ENCODE data around the gene SRRM3.
"Not testable (repeated sequence)": the region's sequence is repeated elsewhere in the genome, so short reads cannot be mapped to it uniquely, and the experiment has no call there.

Gene SRRM3

DNA sequence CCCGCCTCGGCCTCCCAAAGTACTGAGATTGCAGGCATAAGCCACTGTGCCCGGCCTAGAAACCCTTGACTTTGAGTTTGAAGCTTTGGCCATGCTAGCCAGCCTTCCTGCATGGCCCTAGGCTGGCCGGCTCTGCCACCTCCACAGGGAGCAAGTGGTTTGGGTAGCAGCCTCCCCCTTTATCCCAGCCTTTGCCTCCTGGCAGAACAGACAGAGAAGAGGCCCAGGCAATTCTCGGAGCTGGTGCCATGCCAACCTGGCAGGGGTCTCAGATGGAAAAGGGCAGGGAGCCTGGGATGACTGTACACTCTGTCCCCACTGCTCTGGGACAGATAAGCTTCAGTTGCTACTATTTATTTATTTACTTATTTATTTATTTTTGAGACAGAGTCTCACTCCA, 39.4 kb downstream of the SRRM3 start:
- no peaks in the 10 kb centered on the region for H3F3A ChIP-seq (ENCODE audit: control insufficient read depth, insufficient read depth)
- 0 out of 2 replicates have a peak, but pooled peaks cover 8% of the 10 kb centered on the region for H3K27me3 ChIP-seq (ENCODE audit: control insufficient read depth, low read length)
- no peak overlapping the region for H3K27ac ChIP-seq (ENCODE audit: low read depth, low read length)
- H3K36me3 ChIP-seq (ENCODE audit: control insufficient read depth, low read length): no peaks in the 10 kb centered on the region
- no peaks in the 10 kb centered on the region for H3K4me1 ChIP-seq (ENCODE audit: control insufficient read depth, low read length)
- TF ChIP-seq, protein P1, sequence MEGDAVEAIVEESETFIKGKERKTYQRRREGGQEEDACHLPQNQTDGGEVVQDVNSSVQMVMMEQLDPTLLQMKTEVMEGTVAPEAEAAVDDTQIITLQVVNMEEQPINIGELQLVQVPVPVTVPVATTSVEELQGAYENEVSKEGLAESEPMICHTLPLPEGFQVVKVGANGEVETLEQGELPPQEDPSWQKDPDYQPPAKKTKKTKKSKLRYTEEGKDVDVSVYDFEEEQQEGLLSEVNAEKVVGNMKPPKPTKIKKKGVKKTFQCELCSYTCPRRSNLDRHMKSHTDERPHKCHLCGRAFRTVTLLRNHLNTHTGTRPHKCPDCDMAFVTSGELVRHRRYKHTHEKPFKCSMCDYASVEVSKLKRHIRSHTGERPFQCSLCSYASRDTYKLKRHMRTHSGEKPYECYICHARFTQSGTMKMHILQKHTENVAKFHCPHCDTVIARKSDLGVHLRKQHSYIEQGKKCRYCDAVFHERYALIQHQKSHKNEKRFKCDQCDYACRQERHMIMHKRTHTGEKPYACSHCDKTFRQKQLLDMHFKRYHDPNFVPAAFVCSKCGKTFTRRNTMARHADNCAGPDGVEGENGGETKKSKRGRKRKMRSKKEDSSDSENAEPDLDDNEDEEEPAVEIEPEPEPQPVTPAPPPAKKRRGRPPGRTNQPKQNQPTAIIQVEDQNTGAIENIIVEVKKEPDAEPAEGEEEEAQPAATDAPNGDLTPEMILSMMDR (IDR thresholded peaks at IDR 0.05; ENCODE audit: low read depth, low read length, poor library complexity, severe bottlenecking): no peak
- no peak for TF ChIP-seq EZH2phosphoT487 (IDR thresholded peaks at IDR 0.05; ENCODE audit: borderline replicate concordance, low read length)
- no peaks in the 10 kb centered on the region for H3K79me2 ChIP-seq (ENCODE audit: control insufficient read depth, low read length)
- no peaks in the 10 kb centered on the region for H3K9me2 ChIP-seq (replicated peaks; ENCODE audit: control insufficient read depth, low read length)
- no peaks in the 10 kb centered on the region for H3K9me3 ChIP-seq (ENCODE audit: control insufficient read depth, insufficient read depth, low read length)
- no peak overlapping the region for H3K4me3 ChIP-seq (ENCODE audit: low read length)
- no peak overlapping the region for H3K4me2 ChIP-seq (ENCODE audit: low read length)
- 0 out of 2 replicates have a peak, but pooled peaks cover 4% of the 10 kb centered on the region for H4K20me1 ChIP-seq (ENCODE audit: control insufficient read depth, insufficient read depth, low read depth, low read length)

DNA sequence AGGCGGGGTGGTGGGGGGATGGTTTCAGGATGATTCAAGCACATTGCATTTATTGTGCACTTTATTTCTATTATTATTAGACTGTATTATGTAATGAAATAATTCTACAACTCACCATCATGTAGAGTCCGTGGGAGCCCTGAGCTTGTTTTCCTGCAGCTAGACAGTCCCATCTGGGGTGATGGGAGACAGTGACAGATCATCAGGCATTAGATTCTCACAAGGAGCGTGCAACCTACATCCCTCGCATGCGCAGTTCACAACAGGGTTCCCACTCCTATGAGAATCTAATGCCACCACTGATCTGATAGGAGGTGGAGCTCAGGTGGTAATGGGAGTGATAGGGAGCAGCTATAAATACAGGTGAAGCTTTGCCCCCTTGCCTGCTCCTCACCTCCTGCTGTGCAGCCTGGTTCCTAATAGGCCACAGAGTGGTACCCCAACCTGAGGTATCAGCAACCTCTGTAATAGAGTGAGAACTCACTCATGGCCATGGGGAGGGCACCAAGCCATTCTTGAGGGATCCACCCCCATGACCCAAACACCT, 40.9 kb downstream of the SRRM3 start:
- H3K4me1 ChIP-seq (ENCODE audit: control insufficient read depth, low read length); H3K9me2 ChIP-seq (replicated peaks; ENCODE audit: control insufficient read depth, low read length); H3K79me2 ChIP-seq (ENCODE audit: control insufficient read depth, low read length); H3K27ac ChIP-seq (ENCODE audit: low read depth, low read length); H4K20me1 ChIP-seq (ENCODE audit: control insufficient read depth, insufficient read depth, low read depth, low read length); H3K9me3 ChIP-seq (ENCODE audit: control insufficient read depth, insufficient read depth, low read length); H3K4me2 ChIP-seq (ENCODE audit: low read length); H3K36me3 ChIP-seq (ENCODE audit: control insufficient read depth, low read length); H3K4me3 ChIP-seq (ENCODE audit: low read length); H3F3A ChIP-seq (ENCODE audit: control insufficient read depth, insufficient read depth): not testable (repeated sequence)
- H3K27me3 ChIP-seq (ENCODE audit: control insufficient read depth, low read length): 0 out of 2 replicates have a peak, but pooled peaks cover 10% of the 10 kb centered on the region

DNA sequence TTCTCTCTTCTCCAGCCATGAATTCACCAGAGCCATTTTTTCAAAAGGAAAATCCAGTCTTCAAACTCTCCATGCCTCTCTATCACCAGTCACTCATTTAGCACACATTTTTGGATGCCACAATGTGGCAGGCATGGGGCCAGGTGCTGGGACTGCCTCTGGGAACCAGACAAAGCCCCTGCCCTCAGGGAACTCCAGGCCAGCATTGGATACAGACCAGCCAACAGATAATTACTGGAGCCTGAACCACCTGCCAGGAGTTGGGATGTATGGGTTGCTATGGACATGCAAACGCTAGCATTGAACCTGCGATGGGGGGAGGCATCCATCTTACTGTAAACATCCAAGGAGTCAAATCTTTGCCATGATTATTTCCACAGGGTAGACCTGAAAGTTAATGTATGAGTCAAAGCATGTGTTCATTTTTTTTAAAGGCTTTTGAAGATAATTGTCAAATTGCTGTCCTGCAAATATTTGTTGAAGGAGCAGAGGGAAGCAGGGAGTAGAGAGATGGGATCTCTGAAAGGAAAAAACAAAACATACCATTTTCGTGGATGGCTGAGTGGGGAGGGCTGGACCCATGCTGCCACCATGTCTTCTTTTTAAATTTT, 43.2 kb downstream of the SRRM3 start:
- Histone ChIP-seq H4K20me1 (ENCODE audit: control insufficient read depth, insufficient read depth, low read depth, low read length) (0 out of 2 replicates have a peak, but pooled peaks cover 4% of the 10 kb centered on the region), H3K4me3 (ENCODE audit: low read length) (no peak overlapping the region), H3K27ac (ENCODE audit: low read depth, low read length) (no peak overlapping the region), H3K4me2 (ENCODE audit: low read length) (no peak overlapping the region), H3K9me2 (replicated peaks; ENCODE audit: control insufficient read depth, low read length) (no peaks in the 10 kb centered on the region), H3F3A (ENCODE audit: control insufficient read depth, insufficient read depth) (no peaks in the 10 kb centered on the region), H3K36me3 (ENCODE audit: control insufficient read depth, low read length) (no peaks in the 10 kb centered on the region), H3K79me2 (ENCODE audit: control insufficient read depth, low read length) (no peaks in the 10 kb centered on the region), H3K4me1 (ENCODE audit: control insufficient read depth, low read length) (no peaks in the 10 kb centered on the region), H3K27me3 (ENCODE audit: control insufficient read depth, low read length) (0 out of 2 replicates have a peak, but pooled peaks cover 6% of the 10 kb centered on the region), H3K9me3 (ENCODE audit: control insufficient read depth, insufficient read depth, low read length) (no peaks in the 10 kb centered on the region)
- no peak for TF ChIP-seq EZH2phosphoT487 (IDR thresholded peaks at IDR 0.05; ENCODE audit: borderline replicate concordance, low read length)
- TF ChIP-seq, protein P1 (IDR thresholded peaks at IDR 0.05; ENCODE audit: low read depth, low read length, poor library complexity, severe bottlenecking): no peak

DNA sequence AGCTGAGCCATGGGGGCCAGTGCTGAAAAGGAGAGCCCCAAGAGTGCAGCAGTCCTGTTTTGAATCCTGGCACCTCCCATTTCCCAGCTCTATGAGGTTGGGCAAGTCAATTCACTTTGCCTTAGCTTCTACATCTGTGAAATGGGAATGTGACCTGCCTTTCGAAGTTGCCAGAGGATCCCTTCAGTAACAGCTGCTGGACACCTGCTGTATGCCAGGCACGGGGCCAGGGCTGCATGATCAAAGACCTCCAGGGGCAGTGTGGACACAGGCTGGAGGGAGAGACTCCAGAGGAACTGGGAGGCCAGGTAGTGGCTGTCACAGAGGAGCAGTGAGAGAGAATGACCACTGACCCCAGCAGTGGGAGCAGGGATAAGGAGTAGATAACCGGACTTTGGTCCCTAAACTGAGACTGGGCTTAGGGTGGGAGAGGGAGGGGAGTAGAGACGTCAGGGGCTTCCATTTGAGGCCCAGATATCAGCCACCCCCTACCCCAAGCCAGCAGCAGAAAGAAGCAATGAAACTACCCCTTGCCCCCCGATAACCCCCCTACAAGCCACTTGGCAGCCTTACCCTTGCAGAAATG, 45.2 kb downstream of the SRRM3 start:
- Histone ChIP-seq H3K27ac (ENCODE audit: low read depth, low read length) (no peak overlapping the region), H4K20me1 (ENCODE audit: control insufficient read depth, insufficient read depth, low read depth, low read length) (0 out of 2 replicates have a peak, but pooled peaks cover 4% of the 10 kb centered on the region), H3K79me2 (ENCODE audit: control insufficient read depth, low read length) (no peaks in the 10 kb centered on the region), H3K4me2 (ENCODE audit: low read length) (no peak overlapping the region), H3K9me3 (ENCODE audit: control insufficient read depth, insufficient read depth, low read length) (no peaks in the 10 kb centered on the region), H3F3A (ENCODE audit: control insufficient read depth, insufficient read depth) (no peaks in the 10 kb centered on the region), H3K4me3 (ENCODE audit: low read length) (no peak overlapping the region), H3K36me3 (ENCODE audit: control insufficient read depth, low read length) (no peaks in the 10 kb centered on the region), H3K9me2 (replicated peaks; ENCODE audit: control insufficient read depth, low read length) (no peaks in the 10 kb centered on the region), H3K4me1 (ENCODE audit: control insufficient read depth, low read length) (no peaks in the 10 kb centered on the region), H3K27me3 (ENCODE audit: control insufficient read depth, low read length) (0 out of 2 replicates have a peak, but pooled peaks cover 6% of the 10 kb centered on the region)
- TF ChIP-seq, protein P1 (IDR thresholded peaks at IDR 0.05; ENCODE audit: low read depth, low read length, poor library complexity, severe bottlenecking): no peak
- TF ChIP-seq EZH2phosphoT487 (IDR thresholded peaks at IDR 0.05; ENCODE audit: borderline replicate concordance, low read length): no peak
